HG02588 (cell line): ENCODE data around the gene EPN1.

ENCODE experiments used
- ATAC-seq: cut with Tn5 transposase; IDR thresholded peaks from one replicate; pipeline ENCODE4 v1.9.1; 2021; ENCODE audit warnings: mild to moderate bottlenecking, moderate library complexity; ENCODE audit not compliant: unreplicated experiment

EPN1 gene

DNA sequence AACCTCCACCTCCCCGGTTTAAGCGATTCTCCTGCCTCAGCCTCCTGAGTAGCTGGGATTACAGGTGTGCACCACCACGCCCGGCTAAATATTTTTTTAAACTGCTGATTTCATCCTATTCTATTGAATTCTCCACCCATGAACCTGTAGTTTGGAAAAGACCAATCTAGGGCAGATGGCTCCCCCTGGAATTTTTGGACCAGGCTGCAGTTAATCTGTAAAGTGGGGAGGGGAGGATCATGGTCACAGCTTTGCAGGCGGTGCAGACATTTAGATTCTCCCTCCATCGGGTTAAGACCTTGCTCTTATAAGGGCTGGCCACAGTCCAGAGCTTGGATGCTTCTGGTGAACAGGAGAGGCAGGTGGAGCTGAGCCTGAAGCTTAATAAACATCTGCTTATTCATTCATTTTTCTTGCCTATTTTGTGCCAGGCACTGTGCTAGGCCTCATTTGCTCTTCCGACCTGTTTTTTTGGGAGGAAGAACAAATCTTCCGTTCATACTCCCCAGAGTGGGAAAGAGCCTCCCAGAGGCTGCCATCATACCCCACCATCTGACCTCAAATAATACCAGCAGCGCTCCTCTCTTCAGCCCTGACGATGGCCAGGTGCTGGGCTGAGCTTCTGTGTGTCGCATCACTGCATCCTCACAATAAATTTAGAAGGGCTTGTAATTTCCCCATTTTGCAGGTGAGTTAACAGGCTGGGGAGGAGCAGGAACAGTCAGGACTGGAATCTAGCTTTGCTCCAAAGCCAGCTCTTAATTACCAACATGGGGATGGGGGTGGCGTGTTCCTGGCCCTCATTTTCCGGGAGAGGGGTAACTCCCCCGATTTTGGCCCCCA is 27.9 kb upstream of the EPN1 start:
- no peak for ATAC-seq

- ATAC-seq, result no peak
These were observed 27.1 kb upstream of the EPN1 start, which contains the start of gene CCDC106 for GRCh38 chr19:55647732-55648584. CCDC106 (plus strand) TSS chr19:55648212; CDS start chr19:55649047, 835 bp downstream.

DNA sequence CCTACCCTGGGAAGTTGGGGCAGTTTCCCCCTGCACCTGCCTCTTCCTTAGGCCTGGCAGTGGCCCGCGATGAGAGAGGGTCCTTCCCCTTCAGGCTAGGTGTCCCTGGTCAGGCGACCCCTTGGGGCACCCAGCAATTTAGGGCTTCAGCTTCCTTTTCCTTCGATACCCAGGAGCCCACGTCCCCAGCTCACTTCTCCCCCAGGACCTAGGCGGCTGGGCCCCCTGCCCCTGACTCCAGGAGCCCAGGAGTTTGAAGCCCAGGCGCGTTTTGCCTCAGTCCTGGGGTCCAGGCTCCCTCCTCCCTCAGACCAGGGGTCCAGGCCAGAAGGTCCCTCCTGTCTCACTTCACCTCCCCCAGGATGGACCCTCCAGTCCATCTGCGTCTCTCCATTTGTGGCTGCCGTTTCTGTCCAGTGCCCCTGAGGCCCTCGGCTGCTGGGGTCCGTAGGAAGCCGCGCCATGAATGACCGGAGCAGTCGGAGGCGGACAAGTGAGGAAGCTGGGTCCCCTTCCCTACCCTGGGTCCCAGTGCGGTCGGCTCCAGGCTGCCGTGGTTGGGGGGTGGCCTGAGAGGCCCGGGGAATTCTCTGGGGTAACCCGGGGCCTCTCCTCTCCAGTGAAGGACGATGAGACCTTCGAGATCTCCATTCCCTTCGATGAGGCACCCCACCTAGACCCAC is 26.3 kb upstream of the EPN1 start:
- no peak for ATAC-seq

GRCh38 chr19:55649268-55650125 is 25.5 kb upstream of the EPN1 start:
- no peak for ATAC-seq

DNA sequence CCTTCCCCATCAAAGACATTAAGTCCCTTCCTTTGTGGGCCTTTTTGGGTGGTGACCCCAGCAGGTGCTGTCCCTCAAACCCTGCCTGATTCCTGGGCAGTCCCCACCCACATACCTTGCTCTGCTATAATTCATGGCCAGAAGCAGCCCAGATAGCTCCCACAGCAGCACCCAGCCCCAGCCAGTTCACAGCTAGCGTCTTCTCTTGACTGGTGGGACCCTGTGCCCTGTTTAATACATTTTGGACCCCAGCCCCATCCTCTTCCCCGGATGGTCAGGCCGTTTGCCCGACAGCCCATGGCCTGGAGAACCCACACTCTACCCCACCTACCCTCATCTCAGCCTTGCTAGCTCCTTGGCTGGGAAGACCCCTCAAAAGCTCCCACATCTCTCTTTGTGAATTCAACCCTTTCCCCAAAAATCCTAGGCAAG is 24.9 kb upstream of the EPN1 start:
- ATAC-seq, result no peak

DNA sequence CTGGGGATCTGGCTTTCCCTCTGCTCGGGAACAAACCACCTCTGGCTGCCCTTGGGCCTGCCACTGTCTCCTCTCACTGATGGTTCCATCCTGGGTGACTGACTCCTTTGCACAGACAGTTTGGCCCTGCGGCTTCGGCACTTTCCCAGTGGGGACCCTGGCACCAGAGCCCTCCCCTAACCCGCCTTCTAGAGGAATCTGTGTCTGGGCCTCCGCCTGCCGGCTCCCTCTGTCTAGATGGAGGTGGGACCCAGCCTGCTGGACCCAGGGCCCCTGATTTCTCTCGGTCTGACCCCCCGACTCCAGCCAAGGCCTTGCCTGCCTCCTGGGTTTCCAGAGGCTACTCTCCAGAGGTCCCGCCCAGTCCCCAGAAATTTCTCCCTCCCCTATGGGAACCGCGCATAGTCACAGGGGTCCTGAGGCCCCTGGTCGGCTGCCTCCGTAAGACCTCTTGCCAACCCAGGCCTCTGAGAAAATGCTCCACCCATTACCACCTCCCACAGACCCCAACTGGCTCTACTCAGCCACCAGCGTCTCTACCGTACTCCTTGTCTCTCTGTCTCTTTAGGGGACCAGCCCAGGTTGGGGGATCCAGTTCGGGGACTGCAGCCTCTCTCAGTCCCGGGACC is 24.3 kb upstream of the EPN1 start:
- ATAC-seq, result no peak

GRCh38 chr19:55651236-55651635 is 23.8 kb upstream of the EPN1 start:
- no peak for ATAC-seq

GRCh38 chr19:55652311-55653128 is 22.5 kb upstream of the EPN1 start:
- ATAC-seq, result no peak

DNA sequence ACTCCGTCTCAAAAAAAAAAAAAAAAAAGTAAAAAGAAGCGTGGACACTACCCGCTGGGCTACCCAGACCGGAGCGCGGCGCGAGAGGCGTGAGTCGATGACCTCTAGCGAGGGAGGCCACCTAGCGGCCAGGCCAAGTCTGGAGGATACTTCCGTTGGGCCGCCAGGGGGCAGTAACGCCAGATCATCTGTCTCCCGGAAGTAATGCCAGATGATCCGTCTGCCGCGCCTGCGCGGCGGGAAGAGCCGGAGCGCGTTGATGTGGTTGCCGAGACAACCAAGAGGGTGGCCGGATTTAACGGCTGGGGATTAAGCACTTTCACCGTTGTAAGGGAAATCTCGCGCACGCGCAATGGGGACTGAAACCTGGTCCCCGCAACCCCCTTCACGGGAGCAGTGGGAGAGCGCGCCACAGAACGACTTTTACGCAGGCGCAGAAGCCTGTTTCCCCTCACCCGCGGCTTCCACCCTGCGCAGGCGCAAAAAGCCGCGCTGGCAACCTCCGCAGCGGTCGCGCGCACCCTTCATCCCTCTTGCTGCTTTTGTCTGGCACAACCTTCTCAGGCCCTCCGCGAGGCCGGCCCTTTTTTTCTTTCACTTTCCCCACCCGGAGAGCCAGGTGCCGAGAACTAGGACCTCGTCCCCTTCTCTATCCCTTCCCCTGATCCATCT is 21.2 kb upstream of the EPN1 start:
- peak; percentile 36 for ATAC-seq

DNA sequence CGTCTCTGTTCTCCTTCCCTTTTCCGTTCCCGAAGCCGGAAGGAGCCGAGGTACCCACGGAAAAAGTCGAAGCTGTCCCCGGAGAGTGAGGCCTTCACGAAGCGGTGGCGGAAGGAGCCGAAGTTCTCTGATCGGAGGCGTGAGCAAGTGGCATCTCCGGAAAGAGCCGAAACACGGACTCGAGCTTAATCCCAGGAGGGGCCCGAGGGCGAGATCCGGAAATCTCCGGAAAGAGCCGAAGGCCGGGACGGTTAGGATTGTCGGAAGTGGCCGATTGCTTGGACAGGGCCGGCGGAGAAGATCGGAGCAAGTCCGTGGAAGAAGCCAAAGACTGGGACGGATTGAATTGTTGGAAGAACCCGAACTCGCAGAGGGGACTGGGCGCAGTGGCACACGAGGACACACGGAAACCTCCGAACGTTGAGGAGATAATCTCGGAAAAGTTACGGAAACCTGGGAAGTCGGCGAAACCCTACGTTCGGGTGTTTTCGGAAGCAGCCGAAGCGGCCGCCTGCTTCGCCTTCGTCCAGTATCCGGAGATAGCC is 20.6 kb upstream of the EPN1 start:
- peak; percentile 48 for ATAC-seq

DNA sequence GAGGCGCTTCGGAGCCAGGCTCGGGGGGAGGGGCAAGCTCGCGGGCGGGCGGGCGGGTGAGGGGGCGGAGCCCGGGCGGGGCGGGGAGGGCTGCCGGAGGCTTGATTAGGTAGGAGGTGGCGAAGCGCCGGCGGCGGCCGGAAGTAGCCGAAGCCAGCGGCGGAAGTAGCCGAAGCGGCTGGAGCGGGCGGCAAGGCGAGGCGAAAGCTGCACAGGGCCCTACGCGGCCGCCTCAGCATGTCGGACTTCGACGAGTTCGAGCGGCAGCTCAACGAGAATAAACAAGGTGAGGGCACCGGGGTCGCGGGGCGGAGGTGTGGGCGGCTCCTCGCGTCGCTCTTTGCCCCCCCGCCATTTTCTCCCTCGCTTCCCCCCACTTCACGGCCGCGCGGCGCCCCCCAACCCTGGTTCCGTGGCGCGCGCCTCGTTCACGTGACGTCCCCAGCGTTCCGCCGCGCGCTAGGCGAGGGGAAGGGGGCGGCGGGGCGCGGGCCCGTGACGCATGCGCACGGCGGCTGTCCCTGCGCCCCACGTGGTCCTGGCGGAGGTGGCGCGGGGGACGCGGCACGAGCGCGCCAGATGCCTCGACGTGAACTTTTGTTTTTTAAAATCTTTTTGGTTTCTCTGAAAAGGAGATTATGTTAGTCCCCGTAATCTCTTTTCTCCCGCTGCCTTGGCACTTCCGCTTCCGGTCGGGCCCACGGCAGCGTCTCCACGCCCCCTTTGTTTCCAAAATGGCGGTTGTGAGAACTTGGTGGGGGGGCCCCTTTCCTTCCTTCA is 20.0 kb upstream of the EPN1 start, which contains the start of gene U2AF2:
Gene U2AF2, plus strand, starts transcription at position 168 of the 780 bp plus-strand sequence. Its CDS starts 70 bp downstream, at position 238.
- peak; percentile 40 for ATAC-seq

- ATAC-seq, result no peak
These were observed 19.4 kb upstream of the EPN1 start for GRCh38 chr19:55655648-55656040.

GRCh38 chr19:55656552-55656951 is 18.5 kb upstream of the EPN1 start:
- no peak for ATAC-seq

- ATAC-seq, result no peak
These were observed 17.9 kb upstream of the EPN1 start for GRCh38 chr19:55656988-55657747.

- ATAC-seq, result no peak
These were observed 16.1 kb upstream of the EPN1 start for GRCh38 chr19:55658846-55659459.

DNA sequence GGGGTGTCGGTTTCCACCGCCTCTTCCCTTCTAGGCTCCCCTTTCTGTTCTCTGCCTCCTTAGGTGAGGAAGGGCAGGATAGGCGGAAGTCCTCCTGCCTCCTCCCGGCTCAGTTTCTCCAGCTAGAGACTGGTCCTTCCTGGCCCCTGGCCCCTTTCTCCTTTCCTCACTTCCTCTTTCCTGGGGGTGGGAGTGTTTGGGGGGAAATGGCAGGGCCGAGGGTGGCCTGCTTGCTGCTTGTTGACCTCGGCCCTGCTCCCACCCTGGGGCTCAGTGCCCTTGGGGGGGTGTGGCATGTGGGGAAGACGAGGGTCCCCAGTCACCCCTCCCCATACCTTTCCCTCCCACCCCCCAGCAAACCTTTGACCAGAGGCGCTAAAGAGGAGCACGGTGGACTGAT is 15.2 kb upstream of the EPN1 start:
- no peak for ATAC-seq
